ENCODE results near the gene RAB3GAP2. TPM values are rescaled to one million over a fixed set of nuclear protein-coding genes. Genes with fewer than 3 reads are reported as not detected.
"Not testable (repeated sequence)": the region's sequence is repeated elsewhere in the genome, so short reads cannot be mapped to it uniquely, and the experiment has no call there.

Gene RAB3GAP2
- total RNA-seq, 1 experiment from 2014 or later, result 26.3 TPM

- DNase-seq (ENCODE audit: low read depth), result no peak
These were observed 68.4 kb downstream of the RAB3GAP2 start for GRCh38 chr1:220203816-220204215.

DNA sequence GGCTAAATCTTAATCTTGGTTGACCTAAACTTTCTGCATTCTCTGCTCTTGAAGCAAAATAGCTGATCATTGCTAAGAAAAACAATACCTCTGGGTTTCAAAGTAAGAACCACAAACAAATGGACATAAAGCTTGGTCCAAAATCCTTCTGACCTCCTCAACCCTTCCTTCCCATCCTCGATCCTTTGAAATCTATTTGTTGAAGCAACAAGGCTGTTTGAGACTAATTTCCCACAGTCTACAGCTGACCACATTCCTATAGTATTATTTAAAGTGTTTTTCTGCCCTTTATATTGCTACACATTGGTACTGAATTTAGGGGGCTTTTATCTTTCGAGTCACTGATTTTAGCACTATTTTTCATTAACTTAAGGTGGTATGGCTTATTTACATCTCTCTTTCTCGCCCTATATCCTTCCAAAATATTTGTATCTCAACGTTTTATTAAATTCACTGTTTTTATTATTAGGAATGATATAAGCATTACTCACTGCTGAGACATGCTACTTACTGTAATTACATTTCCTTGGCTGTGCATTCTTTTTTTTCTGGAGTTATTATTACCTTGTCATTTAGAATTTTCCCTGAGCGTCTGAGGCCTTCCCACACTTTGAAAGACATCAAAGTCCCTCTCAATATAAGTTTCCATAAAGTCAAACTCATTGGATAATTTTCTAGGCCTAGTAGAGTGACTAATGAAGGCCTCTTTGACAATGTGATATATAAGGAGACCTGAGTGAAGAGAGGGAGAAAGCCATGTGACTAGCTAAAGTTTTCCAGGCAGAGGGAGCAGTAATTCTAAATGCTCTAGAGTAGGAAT, 73.9 kb downstream of the RAB3GAP2 start:
- no peak for DNase-seq (ENCODE audit: low read depth)

GRCh38 chr1:220195701-220196100, 76.6 kb downstream of the RAB3GAP2 start:
- DNase-seq (ENCODE audit: low read depth), result no peak

DNA sequence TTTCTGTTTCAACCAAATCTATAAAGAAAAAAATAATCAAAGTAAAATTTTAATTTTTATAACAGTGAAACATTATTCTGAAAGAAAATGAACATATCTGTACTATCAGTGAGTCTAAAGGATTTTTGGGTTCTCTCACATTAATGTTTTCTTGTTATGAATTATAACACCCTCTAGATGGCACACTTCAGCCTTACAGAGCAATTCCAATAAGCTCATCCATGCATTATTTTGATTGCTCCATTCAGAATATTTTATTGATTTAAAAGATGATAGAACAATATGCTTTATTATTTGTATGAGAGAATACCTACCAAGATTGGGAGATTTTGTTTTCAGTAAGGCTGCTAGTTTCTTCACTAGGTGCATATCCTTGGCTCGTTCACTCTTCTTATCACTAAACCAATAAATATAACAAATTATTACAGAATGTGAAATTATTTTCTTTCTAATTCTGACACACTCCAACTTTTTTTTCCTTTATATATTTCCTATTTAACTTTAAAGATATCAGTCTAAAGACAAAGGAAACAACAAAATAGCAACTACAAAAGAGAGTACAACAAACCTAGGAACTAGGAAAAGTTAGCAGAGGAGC, 82.4 kb downstream of the RAB3GAP2 start:
- no peak for DNase-seq (ENCODE audit: low read depth)

DNA sequence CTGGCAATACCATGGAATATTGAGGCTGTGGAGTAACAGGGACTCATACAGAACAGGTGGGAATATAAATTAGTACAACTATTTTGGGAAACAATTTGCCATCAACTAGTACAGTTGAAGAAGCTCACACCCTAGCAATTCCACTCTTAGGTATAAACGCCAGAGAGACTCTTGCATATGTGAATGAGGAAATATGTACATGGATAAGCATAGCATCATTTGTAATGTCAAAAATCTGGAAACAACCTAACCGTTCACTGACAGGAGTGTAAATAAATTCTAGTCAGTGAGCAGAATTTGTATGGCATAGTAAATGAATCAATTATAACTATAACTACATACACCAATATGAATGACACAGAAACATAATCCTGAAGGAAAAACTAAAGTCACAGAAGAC, 83.7 kb downstream of the RAB3GAP2 start:
- no peak for DNase-seq (ENCODE audit: low read depth)

- no peak for DNase-seq (ENCODE audit: low read depth)
These were observed 85.5 kb downstream of the RAB3GAP2 start for GRCh38 chr1:220186752-220187151.

- no peak for DNase-seq (ENCODE audit: low read depth)
These were observed 87.7 kb downstream of the RAB3GAP2 start for GRCh38 chr1:220184506-220184905.

DNA sequence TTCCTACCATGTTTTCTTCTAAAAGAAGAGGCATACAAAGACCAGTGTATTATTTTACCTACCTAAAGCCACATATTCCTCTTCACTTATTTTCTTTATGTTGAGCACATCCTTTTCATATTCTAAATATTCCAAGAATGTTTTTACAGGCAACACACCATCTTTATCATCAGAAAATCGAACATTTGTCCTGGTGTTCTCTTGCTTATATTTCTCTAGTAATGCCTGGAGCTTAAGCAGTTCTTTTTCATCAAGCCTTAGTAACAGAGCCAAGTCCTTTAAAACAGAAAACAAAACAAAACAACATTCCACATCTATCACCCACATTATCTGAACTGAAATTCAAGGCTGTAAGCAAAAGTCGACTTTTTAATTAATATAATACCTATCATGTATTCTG, 89.6 kb downstream of the RAB3GAP2 start:
- DNase-seq (ENCODE audit: low read depth), result no peak

GRCh38 chr1:220182111-220182510, 90.1 kb downstream of the RAB3GAP2 start:
- no peak for DNase-seq (ENCODE audit: low read depth)

- no peak for DNase-seq (ENCODE audit: low read depth)
These were observed 95.7 kb downstream of the RAB3GAP2 start for GRCh38 chr1:220176540-220176939.

GRCh38 chr1:220170836-220171526, 101.3 kb downstream of the RAB3GAP2 start:
- no peak for DNase-seq (ENCODE audit: low read depth)

DNA sequence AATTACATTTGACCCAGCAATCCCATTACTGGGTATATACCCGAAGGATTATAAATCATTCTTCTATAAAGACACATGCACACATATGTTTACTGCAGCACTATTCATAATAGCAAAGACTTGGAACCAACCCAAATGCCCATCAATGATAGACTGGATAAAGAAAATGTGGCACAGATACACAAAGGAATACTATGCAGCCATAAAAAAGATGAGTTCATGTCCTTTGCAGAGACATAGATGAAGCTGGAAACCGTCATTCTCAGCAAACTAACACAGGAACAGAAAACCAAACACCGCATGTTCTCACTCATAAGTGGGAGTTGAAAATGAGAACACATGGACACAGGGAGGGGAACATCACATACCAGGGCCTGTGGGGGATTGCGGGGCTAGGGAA, 102.4 kb downstream of the RAB3GAP2 start:
- DNase-seq (ENCODE audit: low read depth), result not testable (repeated sequence)

DNA sequence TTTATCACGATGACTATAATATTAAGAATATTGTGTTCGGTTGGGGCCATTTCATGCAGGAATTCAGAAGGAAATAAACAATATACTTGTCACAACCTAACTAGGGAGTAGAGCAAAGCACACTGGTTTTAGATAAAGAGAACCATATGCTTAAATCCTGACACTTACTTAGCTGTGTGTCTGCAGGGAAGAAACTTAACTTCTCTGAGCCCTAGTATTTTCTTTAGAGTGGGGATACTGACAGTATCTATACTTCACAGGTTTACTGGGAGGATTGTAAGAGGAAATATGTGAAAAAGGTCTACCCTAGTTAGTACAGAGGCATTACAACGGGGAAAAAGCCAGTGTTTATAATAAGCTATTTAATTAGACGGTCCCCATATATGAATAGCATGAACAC, 105.4 kb downstream of the RAB3GAP2 start:
- no peak for DNase-seq (ENCODE audit: low read depth)

GRCh38 chr1:220164517-220164916, 107.7 kb downstream of the RAB3GAP2 start:
- DNase-seq (ENCODE audit: low read depth), result no peak

GRCh38 chr1:220164116-220164515, 108.1 kb downstream of the RAB3GAP2 start:
- DNase-seq (ENCODE audit: low read depth), result no peak

- no peak for DNase-seq (ENCODE audit: low read depth)
These were observed 112.2 kb downstream of the RAB3GAP2 start for GRCh38 chr1:220160027-220160426.

DNA sequence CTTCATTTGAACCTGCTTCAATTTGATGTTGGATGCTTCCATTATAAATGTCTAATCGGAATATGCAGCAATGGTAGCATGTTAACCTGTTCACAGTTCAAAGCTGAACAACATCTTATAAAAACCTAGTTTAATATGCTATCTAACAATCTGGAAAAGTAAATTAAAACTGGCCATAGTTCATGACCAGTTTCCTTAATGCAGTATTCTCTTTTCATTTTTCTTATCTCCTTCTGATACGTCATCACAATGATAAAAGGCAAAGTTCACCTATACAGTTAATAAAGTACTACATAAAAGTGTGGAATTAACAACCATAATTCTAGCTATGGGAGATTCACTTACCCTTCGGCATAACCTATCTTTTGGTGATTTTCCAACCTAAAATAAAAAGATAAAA, 113.2 kb downstream of the RAB3GAP2 start:
- no peak for DNase-seq (ENCODE audit: low read depth)

GRCh38 chr1:220158530-220158929, 113.7 kb downstream of the RAB3GAP2 start:
- not testable (repeated sequence) for DNase-seq (ENCODE audit: low read depth)

- DNase-seq (ENCODE audit: low read depth), result no peak
These were observed 114.5 kb downstream of the RAB3GAP2 start for GRCh38 chr1:220157738-220158137.

DNA sequence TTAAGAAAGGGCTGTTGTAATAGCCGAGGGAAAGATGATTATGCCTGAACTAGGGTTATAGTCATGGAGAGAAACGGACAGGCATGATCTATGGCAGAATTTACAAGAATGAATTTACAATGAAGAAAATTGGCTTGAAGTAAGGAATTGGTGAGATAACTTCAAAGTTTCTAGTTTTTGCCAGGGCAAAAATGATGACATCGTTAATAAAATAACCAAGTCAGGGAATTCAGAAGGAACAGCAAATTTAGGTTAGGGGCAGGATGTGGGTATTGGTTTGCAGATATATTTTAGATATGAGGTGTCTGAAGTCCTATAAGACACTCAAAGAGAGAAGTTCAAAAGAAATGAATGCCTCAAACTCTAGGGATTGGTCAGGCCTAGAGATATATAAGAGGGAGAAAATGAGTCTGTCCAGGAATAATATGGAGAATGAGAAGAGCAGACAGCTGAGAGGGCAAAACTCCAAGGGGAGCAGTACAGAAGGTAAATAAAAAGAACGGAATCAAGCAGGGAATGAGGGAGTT, 115.6 kb downstream of the RAB3GAP2 start:
- no peak for DNase-seq (ENCODE audit: low read depth)

- no peak for DNase-seq (ENCODE audit: low read depth)
These were observed 119.1 kb downstream of the RAB3GAP2 start for GRCh38 chr1:220153147-220153546.

DNA sequence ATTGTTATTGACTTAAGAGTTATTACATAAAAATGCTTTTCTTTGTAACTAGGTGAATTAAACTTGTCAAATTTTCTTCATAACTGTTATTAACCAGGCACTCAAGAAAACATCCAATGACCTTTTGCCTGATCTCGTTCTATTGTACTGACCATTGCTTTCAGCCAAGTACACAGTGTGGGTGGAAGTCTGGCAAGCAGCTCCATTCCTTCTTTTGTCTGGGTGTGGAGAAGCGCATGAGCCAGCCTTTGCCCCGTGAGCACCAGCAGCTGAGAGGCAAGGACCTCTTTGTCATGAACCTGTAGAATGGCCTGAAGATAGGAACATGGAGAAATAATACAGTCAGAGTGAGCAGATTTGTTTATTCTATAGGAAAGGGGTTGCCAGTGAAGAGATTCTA, 120.8 kb downstream of the RAB3GAP2 start:
- no peak for DNase-seq (ENCODE audit: low read depth)

DNA sequence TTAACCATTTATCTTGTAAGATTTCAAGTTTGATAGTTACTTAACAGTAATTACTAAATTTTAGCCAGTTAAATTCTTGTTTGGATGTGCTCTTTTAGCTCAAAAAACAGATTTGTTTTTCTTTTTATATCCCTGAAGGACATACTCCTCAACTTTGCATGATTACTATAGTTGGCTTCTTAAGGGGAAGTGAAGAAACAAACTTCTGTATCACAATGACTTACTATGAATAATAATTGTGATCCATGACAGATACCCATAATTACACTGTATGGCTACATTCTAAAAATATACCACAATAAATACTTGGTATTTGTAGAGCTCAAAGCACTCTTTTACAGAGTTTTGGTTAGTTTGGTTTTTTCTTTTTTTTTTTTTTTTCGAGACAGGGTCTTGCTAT, 122.5 kb downstream of the RAB3GAP2 start:
- no peak for DNase-seq (ENCODE audit: low read depth)

All from Daoy (cell line).